GM23338 (cell line): ENCODE measurements around the gene EVI2B. TPM values are rescaled to one million over a fixed set of nuclear protein-coding genes. Genes with fewer than 3 reads are reported as not detected.

Experiments used
- ATAC-seq: fragments of 200-7000 bp; cut with Tn5 transposase; 3 replicates; pipeline ENCODE4 v1.9.1; 2020
- DNase-seq: peaks from one replicate; pipeline ENCODE4 v3.0.0-alpha.2; 2015; ENCODE audit warnings: low spot score
- H2AFZ ChIP-seq: fragments of 200-600 bp; sonication (generic); 2 replicates; pipeline ENCODE4 v1.8.0; 2016; ENCODE audit warnings: antibody characterized with exemption, mild to moderate bottlenecking, moderate library complexity
- H3F3A ChIP-seq: fragments of 200-600 bp; sonication (generic); replicated peaks from 2 replicates; pipeline ENCODE4 v1.8.0; 2017; ENCODE audit warnings: antibody characterized with exemption, mixed run types, low read depth
- H3K27ac ChIP-seq: fragments of 200-600 bp; sonication (generic); 2 replicates; pipeline ENCODE4 v1.6.1; 2016; ENCODE audit warnings: low read depth
- H3K27me3 ChIP-seq: fragments of 200-600 bp; sonication (generic); 2 replicates; pipeline ENCODE4 v1.8.0; 2016; ENCODE audit warnings: mild to moderate bottlenecking, mixed run types, moderate library complexity; ENCODE audit not compliant: insufficient read depth
- H3K36me3 ChIP-seq: fragments of 200-600 bp; sonication (generic); 2 replicates; pipeline ENCODE4 v1.8.0; 2016; ENCODE audit warnings: mild to moderate bottlenecking; ENCODE audit not compliant: insufficient read depth
- H3K4me1 ChIP-seq: fragments of 200-600 bp; sonication (generic); 2 replicates; pipeline ENCODE4 v1.8.0; 2016; ENCODE audit warnings: mild to moderate bottlenecking, moderate library complexity; ENCODE audit not compliant: insufficient read depth
- H3K4me2 ChIP-seq: fragments of 200-600 bp; sonication (generic); 2 replicates; pipeline ENCODE4 v1.7.1; 2017; ENCODE audit warnings: mixed run types
- H3K4me3 ChIP-seq: fragments of 200-600 bp; sonication (generic); 2 replicates; pipeline ENCODE4 v1.6.1; 2016; ENCODE audit warnings: mixed run types
- H3K79me2 ChIP-seq: fragments of 200-600 bp; sonication (generic); replicated peaks from 2 replicates; pipeline ENCODE4 v1.8.0; 2017; ENCODE audit warnings: mild to moderate bottlenecking; ENCODE audit not compliant: insufficient read depth
- H3K9me2 ChIP-seq: fragments of 200-600 bp; sonication (generic); 2 replicates; pipeline ENCODE4 v1.8.0; 2017; ENCODE audit not compliant: insufficient read depth
- H4K20me1 ChIP-seq: fragments of 200-600 bp; sonication (generic); replicated peaks from 2 replicates; pipeline ENCODE4 v1.8.0; 2017; ENCODE audit warnings: mild to moderate bottlenecking; ENCODE audit not compliant: insufficient read depth
- H3K27ac Mint-ChIP-seq: 2 replicates; pipeline ENCODE4 v1.8.0; 2020; ENCODE audit warnings: inconsistent platforms, mild to moderate bottlenecking, moderate library complexity, mixed read lengths
- H3K27me3 Mint-ChIP-seq: 3 replicates; pipeline ENCODE4 v1.8.0; 2022; ENCODE audit warnings: low read depth, mild to moderate bottlenecking, moderate library complexity, mixed read lengths, inconsistent platforms; ENCODE audit not compliant: insufficient read depth, poor library complexity
- H3K36me3 Mint-ChIP-seq: 3 replicates; pipeline ENCODE4 v1.8.0; 2021; ENCODE audit warnings: low read depth, mild to moderate bottlenecking, inconsistent platforms, moderate library complexity, mixed read lengths
- H3K4me1 Mint-ChIP-seq: 3 replicates; pipeline ENCODE4 v1.8.0; 2020; ENCODE audit warnings: mild to moderate bottlenecking, inconsistent platforms, mixed read lengths
- H3K4me3 Mint-ChIP-seq: 3 replicates; pipeline ENCODE4 v1.8.0; 2021; ENCODE audit warnings: moderate library complexity, mild to moderate bottlenecking, inconsistent platforms, mixed read lengths
- H3K9me3 Mint-ChIP-seq: 3 replicates; pipeline ENCODE4 v1.8.0; 2020; ENCODE audit warnings: moderate library complexity, mild to moderate bottlenecking, inconsistent platforms, mixed read lengths
- CREB1 ChIP-seq: fragments of 250-450 bp; sonication (Bioruptor Pico); IDR thresholded peaks from 2 replicates; pipeline ENCODE4 v1.5.0; 2020; ENCODE audit warnings: low read depth, mild to moderate bottlenecking, moderate library complexity
- CTCF ChIP-seq, 2 experiments: fragments of 200-600 bp in 1 of 2; sonication (generic) in 1 of 2; conservative IDR thresholded peaks; 2 replicates each; pipeline versions ENCODE4 v1.5.1 to v1.6.1; 2016 to 2017; ENCODE audit warnings: antibody characterized with exemption in 2 of 2, low read depth in 2 of 2, mild to moderate bottlenecking in 2 of 2, moderate library complexity in 1 of 2
- ETS1 ChIP-seq: IDR thresholded peaks from 2 replicates; pipeline ENCODE4 v1.6.1; 2016; ENCODE audit warnings: antibody characterized with exemption
- EZH2 ChIP-seq: fragments of 200-600 bp; sonication (generic); IDR thresholded peaks from one replicate; pipeline ENCODE4 v1.8.0; 2017; ENCODE audit warnings: antibody characterized with exemption, mild to moderate bottlenecking, low read depth; ENCODE audit not compliant: unreplicated experiment
- EZH2phosphoT487 ChIP-seq: fragments of 200-600 bp; sonication (generic); IDR thresholded peaks from one replicate; pipeline ENCODE4 v1.8.1; 2018; ENCODE audit warnings: antibody characterized with exemption; ENCODE audit not compliant: unreplicated experiment
- JUNB ChIP-seq: IDR thresholded peaks from one replicate; pipeline ENCODE4 v1.6.1; 2016; ENCODE audit warnings: antibody characterized with exemption; ENCODE audit not compliant: unreplicated experiment
- NANOG ChIP-seq: IDR thresholded peaks from 2 replicates; pipeline ENCODE4 v1.6.1; 2016; ENCODE audit warnings: antibody characterized with exemption, borderline replicate concordance
- POLR2AphosphoS5 ChIP-seq: IDR thresholded peaks from 2 replicates; pipeline ENCODE4 v1.6.1; 2016; ENCODE audit warnings: antibody characterized with exemption, low read depth
- REST ChIP-seq: IDR thresholded peaks from one replicate; pipeline ENCODE4 v1.6.1; 2018; ENCODE audit warnings: antibody characterized with exemption; ENCODE audit not compliant: unreplicated experiment
- STAT1 ChIP-seq: IDR thresholded peaks from one replicate; pipeline ENCODE4 v1.6.1; 2016; ENCODE audit warnings: antibody characterized with exemption; ENCODE audit not compliant: unreplicated experiment
- ZNF114 ChIP-seq: fragments of 250-450 bp; sonication (Bioruptor Pico); IDR thresholded peaks from 2 replicates; pipeline ENCODE4 v1.5.0; 2020; ENCODE audit warnings: mild to moderate bottlenecking, moderate library complexity
- ZNF331 ChIP-seq: fragments of 250-450 bp; sonication (Bioruptor Pico); IDR thresholded peaks from 2 replicates; pipeline ENCODE4 v1.5.0; 2020; ENCODE audit warnings: low read depth, mild to moderate bottlenecking, moderate library complexity
- polyA plus RNA-seq: library from polyadenylated mRNA; unstranded; fragments of >200 nt; fragmentation: Nextera tagmentation; extraction: Ambion mirVana; gene quantifications from 2 replicates; pipeline ENCODE4 v1.2.1, GENCODE V29; 2016
- total RNA-seq: library from RNA; depleted of rRNA; stranded (reverse); fragments of >200 nt; shearing (Covaris generic); gene quantifications from 2 replicates; pipeline ENCODE4 v1.2.3, GENCODE V29; 2014
- TF ChIP-seq, protein P1 (sequence below): fragments of 250-450 bp; sonication (Bioruptor Pico); IDR thresholded peaks from 2 replicates; pipeline ENCODE4 v1.5.0; 2020; ENCODE audit warnings: mild to moderate bottlenecking, moderate library complexity

The EVI2B gene
- total and polyA plus RNA-seq, 2 experiments from 2014 or later: 0.18 TPM; not detected in 1

- DNase-seq (no peak), ATAC-seq (no peak)
- H3F3A ChIP-seq: no peaks in the 10 kb centered on the region
- H3K4me3 ChIP-seq: no peak overlapping the region
- Mint-ChIP-seq H3K27ac (no peak overlapping the region), H3K36me3 (no peaks in the 10 kb centered on the region), H3K4me3 (no peak overlapping the region), H3K27me3 (no peaks in the 10 kb centered on the region), H3K4me1 (peaks cover 9% of the 10 kb centered on the region), H3K9me3 (no peaks in the 10 kb centered on the region)
- H3K79me2 ChIP-seq: no peaks in the 10 kb centered on the region
- no peaks in the 10 kb centered on the region; the same call in 1 of the 2 replicates for H4K20me1 ChIP-seq
- H3K36me3 ChIP-seq: no peaks in the 10 kb centered on the region
- no peak overlapping the region for H3K27ac ChIP-seq
- no peak overlapping the region for H3K4me2 ChIP-seq
- H3K4me1 ChIP-seq: peaks cover 5% of the 10 kb centered on the region; the same call in 1 of the 2 replicates
- TF ChIP-seq ETS1 (no peak), CREB1 (CRISPR knock-in tag) (no peak), ZNF331 (CRISPR knock-in tag) (no peak), POLR2AphosphoS5 (no peak), CTCF (conservative IDR thresholded peaks at IDR 0.05; ENCODE audit: low read depth in 2 of 2) (no peak), EZH2phosphoT487 (no peak), NANOG (no peak), STAT1 (no peak), REST (no peak), ZNF114 (CRISPR knock-in tag) (no peak), EZH2 (no peak), JUNB (no peak)
- TF ChIP-seq, protein P1, sequence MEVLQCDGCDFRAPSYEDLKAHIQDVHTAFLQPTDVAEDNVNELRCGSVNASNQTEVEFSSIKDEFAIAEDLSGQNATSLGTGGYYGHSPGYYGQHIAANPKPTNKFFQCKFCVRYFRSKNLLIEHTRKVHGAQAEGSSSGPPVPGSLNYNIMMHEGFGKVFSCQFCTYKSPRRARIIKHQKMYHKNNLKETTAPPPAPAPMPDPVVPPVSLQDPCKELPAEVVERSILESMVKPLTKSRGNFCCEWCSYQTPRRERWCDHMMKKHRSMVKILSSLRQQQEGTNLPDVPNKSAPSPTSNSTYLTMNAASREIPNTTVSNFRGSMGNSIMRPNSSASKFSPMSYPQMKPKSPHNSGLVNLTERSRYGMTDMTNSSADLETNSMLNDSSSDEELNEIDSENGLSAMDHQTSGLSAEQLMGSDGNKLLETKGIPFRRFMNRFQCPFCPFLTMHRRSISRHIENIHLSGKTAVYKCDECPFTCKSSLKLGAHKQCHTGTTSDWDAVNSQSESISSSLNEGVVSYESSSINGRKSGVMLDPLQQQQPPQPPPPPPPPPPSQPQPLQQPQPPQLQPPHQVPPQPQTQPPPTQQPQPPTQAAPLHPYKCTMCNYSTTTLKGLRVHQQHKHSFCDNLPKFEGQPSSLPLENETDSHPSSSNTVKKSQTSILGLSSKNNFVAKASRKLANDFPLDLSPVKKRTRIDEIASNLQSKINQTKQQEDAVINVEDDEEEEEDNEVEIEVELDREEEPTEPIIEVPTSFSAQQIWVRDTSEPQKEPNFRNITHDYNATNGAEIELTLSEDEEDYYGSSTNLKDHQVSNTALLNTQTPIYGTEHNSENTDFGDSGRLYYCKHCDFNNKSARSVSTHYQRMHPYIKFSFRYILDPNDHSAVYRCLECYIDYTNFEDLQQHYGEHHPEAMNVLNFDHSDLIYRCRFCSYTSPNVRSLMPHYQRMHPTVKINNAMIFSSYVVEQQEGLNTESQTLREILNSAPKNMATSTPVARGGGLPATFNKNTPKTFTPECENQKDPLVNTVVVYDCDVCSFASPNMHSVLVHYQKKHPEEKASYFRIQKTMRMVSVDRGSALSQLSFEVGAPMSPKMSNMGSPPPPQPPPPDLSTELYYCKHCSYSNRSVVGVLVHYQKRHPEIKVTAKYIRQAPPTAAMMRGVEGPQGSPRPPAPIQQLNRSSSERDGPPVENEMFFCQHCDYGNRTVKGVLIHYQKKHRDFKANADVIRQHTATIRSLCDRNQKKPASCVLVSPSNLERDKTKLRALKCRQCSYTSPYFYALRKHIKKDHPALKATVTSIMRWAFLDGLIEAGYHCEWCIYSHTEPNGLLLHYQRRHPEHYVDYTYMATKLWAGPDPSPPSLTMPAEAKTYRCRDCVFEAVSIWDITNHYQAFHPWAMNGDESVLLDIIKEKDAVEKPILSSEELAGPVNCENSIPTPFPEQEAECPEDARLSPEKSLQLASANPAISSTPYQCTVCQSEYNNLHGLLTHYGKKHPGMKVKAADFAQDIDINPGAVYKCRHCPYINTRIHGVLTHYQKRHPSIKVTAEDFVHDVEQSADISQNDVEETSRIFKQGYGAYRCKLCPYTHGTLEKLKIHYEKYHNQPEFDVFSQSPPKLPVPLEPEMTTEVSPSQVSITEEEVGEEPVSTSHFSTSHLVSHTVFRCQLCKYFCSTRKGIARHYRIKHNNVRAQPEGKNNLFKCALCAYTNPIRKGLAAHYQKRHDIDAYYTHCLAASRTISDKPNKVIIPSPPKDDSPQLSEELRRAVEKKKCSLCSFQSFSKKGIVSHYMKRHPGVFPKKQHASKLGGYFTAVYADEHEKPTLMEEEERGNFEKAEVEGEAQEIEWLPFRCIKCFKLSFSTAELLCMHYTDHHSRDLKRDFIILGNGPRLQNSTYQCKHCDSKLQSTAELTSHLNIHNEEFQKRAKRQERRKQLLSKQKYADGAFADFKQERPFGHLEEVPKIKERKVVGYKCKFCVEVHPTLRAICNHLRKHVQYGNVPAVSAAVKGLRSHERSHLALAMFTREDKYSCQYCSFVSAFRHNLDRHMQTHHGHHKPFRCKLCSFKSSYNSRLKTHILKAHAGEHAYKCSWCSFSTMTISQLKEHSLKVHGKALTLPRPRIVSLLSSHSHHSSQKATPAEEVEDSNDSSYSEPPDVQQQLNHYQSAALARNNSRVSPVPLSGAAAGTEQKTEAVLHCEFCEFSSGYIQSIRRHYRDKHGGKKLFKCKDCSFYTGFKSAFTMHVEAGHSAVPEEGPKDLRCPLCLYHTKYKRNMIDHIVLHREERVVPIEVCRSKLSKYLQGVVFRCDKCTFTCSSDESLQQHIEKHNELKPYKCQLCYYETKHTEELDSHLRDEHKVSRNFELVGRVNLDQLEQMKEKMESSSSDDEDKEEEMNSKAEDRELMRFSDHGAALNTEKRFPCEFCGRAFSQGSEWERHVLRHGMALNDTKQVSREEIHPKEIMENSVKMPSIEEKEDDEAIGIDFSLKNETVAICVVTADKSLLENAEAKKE (CRISPR knock-in tag): no peak
- H3K9me2 ChIP-seq: peaks cover 7% of the 10 kb centered on the region; the same call in 1 of the 2 replicates
- no peak overlapping the region for H2AFZ ChIP-seq
- H3K27me3 ChIP-seq: no peaks in the 10 kb centered on the region
Observed at GRCh38 chr17:31307640-31308039, 6.2 kb downstream of the EVI2B start.
